Transverse colon (tissue), 4 donors: Measurements from ENCODE around the gene OR1J2.

Source experiments
- CTCF ChIP-seq, 5 experiments: fragments of 200-600 bp in 3 of 5; fragments of 450-650 bp in 2 of 5; sonication (generic) in 3 of 5; IDR thresholded peaks; 1 replicate in 2 of 5; 2 replicates in 3 of 5; pipeline ENCODE4 v1.5.1; 2016 to 2017; ENCODE audit warnings: antibody characterized with exemption in 5 of 5, inconsistent platforms in 3 of 5, mild to moderate bottlenecking in 2 of 5, moderate library complexity in 1 of 5
- POLR2A ChIP-seq: fragments of 450-650 bp; IDR thresholded peaks from one replicate; pipeline ENCODE4 v1.6.1; 2016; ENCODE audit warnings: antibody characterized with exemption, mild to moderate bottlenecking, moderate library complexity
- POLR2AphosphoS5 ChIP-seq, 3 donors: sonication (generic); formaldehyde crosslinking; IDR thresholded peaks; one replicate each; pipeline ENCODE4 v1.6.1; 2016; ENCODE audit warnings: antibody characterized with exemption in 3 of 3

GRCh38 chr9:122527193-122527592, 16.6 kb downstream of the OR1J2 start, which contains the start of gene OR1N1:
- no peak for TF ChIP-seq CTCF (IDR thresholded peaks at IDR 0.05)
- TF ChIP-seq POLR2A, result no peak
- TF ChIP-seq POLR2AphosphoS5 (IDR thresholded peaks at IDR 0.05), result no peak
